ENCODE results near the gene DUS1L. TPM values are rescaled to one million over a fixed set of nuclear protein-coding genes. Genes with fewer than 3 reads are reported as not detected.

Gene DUS1L
- polyA plus RNA-seq, 1 of the 3 experiments (the other 2 are of a cell fraction) = 163 TPM

DNA sequence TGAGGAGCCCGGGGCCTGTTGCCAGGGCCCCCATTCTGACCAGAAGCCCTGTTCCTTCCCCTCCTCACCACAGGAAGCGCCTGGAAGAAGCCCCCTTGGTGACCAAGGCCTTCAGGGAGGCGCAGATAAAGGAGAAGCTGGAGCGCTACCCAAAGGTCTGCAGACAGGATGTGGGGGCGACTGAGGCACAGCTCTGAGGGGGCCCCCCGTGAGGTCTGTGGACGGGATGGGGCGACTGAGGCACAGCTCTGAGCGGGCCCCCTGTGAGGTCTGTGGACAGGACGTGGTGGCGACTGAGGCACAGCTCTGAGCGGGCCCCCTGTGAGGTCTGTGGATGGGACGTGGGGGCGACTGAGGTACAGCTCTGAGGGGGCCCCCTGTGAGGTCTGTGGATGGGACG, 56.2 kb downstream of the DUS1L start:
- no peak overlapping the region for H3K4me2 ChIP-seq
- H4K20me1 ChIP-seq (ENCODE audit: insufficient read depth) = no peaks in the 10 kb centered on the region
- no peaks in the 10 kb centered on the region for H3K9me2 ChIP-seq
- CTCF ChIA-PET = interaction anchor here (6.6 to 35.7 kb wide), 2 partner anchors 12 to 43 kb away, joined by 68 to 1216 read pairs; partner anchors contain the start of genes CENPX, LRRC45 and NOTUM
- H3K4me3 ChIP-seq (ENCODE audit: low read depth in 2 of 2, low read length in 1 of 2) = no peak overlapping the region
- no peaks in the 10 kb centered on the region for H3K27me3 ChIP-seq (ENCODE audit: insufficient read depth)
- 96% methylated on average over 14 of the region's 15 CpGs for WGBS (ENCODE audit: low lambda C conversion rate)
- peaks cover 5% of the 10 kb centered on the region; the same call in 1 of the 2 replicates for H3K79me2 ChIP-seq (ENCODE audit: insufficient read depth)
- peaks cover 1% of the 10 kb centered on the region for H3F3A ChIP-seq (replicated peaks; ENCODE audit: insufficient read depth)
- no peak for DNase-seq
- H3K9ac ChIP-seq = no peak overlapping the region
- no peaks in the 10 kb centered on the region for H3K36me3 ChIP-seq (replicated peaks in 1 of 2; ENCODE audit: control insufficient read depth in 1 of 2, insufficient read depth in 2 of 2, low read length in 1 of 2)
- POLR2A ChIA-PET = interaction anchor here (0.6 kb wide), 1 partner anchor 31 kb away, joined by 4 read pairs; no protein-coding TSS in a partner anchor
- no peak overlapping the region for H2AFZ ChIP-seq (ENCODE audit: low read depth)
- TF ChIP-seq, protein P1, sequence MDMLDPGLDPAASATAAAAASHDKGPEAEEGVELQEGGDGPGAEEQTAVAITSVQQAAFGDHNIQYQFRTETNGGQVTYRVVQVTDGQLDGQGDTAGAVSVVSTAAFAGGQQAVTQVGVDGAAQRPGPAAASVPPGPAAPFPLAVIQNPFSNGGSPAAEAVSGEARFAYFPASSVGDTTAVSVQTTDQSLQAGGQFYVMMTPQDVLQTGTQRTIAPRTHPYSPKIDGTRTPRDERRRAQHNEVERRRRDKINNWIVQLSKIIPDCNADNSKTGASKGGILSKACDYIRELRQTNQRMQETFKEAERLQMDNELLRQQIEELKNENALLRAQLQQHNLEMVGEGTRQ (IDR thresholded peaks at IDR 0.05; ENCODE audit: borderline replicate concordance, low read depth, low read length) = no peak
- no peak for TF ChIP-seq RCOR1 (IDR thresholded peaks at IDR 0.05; ENCODE audit: low read length)
- H3K27ac ChIP-seq (ENCODE audit: low read depth in 2 of 2, low read length in 1 of 2) = no peak overlapping the region
- H3K9me3 ChIP-seq = no peaks in the 10 kb centered on the region
- peaks cover 27 to 34% of the 10 kb centered on the region in 2 experiments; a peak in 3 of 4 replicates for H3K4me1 ChIP-seq (ENCODE audit: control insufficient read depth in 1 of 2, insufficient read depth in 2 of 2, low read depth in 1 of 2, low read length in 1 of 2)

DNA sequence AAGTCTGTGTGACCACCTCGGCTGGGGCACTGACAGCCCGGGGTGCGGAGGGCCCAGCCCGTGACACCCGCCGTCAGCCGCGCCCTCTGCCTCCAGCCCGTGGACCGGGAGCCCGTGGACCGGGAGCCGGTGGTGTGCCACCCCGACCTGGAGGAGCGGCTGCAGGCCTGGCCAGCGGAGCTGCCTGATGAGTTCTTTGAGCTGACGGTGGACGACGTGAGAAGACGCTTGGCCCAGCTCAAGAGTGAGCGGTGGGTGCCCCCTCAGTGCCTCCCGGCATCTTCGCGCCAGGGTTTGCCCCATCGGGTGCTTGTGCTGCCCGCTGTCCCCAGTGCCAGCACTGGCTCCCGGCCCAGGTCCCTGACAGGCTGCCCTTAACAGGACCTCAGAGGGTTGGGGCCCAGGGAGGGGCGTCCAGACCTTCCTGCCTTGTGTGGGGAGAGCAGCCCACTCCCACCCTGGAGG, 56.6 kb downstream of the DUS1L start:
- peaks cover 5% of the 10 kb centered on the region; the same call in 1 of the 2 replicates for H3K79me2 ChIP-seq (ENCODE audit: insufficient read depth)
- ChIA-PET POLR2A (no interaction called here), CTCF (interaction anchor here (0.7 to 35.7 kb wide), 4 partner anchors 13 to 43 kb away, joined by 3 to 1216 read pairs (median 36); partner anchors contain the start of genes CENPX, LRRC45 and NOTUM)
- H3K9me2 ChIP-seq = no peaks in the 10 kb centered on the region
- peaks cover 6% of the 10 kb centered on the region for H3F3A ChIP-seq (replicated peaks; ENCODE audit: insufficient read depth)
- no peak overlapping the region for H3K27ac ChIP-seq (ENCODE audit: low read depth in 2 of 2, low read length in 1 of 2)
- no peaks in the 10 kb centered on the region for H3K9me3 ChIP-seq
- H4K20me1 ChIP-seq (ENCODE audit: insufficient read depth) = no peaks in the 10 kb centered on the region
- no peak overlapping the region for H3K9ac ChIP-seq
- H3K36me3 ChIP-seq (replicated peaks in 1 of 2; ENCODE audit: control insufficient read depth in 1 of 2, insufficient read depth in 2 of 2, low read length in 1 of 2) = no peaks in the 10 kb centered on the region
- no peaks in the 10 kb centered on the region for H3K27me3 ChIP-seq (ENCODE audit: insufficient read depth)
- no peak overlapping the region for H3K4me2 ChIP-seq
- peaks cover 29 to 31% of the 10 kb centered on the region in 2 experiments; a peak in 3 of 4 replicates for H3K4me1 ChIP-seq (ENCODE audit: control insufficient read depth in 1 of 2, insufficient read depth in 2 of 2, low read depth in 1 of 2, low read length in 1 of 2)
- TF ChIP-seq NFIC (IDR thresholded peaks at IDR 0.05; ENCODE audit: borderline replicate concordance) = no peak
- TF ChIP-seq FOSL2 (IDR thresholded peaks at IDR 0.05; ENCODE audit: borderline replicate concordance, low read depth) = no peak
- TF ChIP-seq, protein P2, sequence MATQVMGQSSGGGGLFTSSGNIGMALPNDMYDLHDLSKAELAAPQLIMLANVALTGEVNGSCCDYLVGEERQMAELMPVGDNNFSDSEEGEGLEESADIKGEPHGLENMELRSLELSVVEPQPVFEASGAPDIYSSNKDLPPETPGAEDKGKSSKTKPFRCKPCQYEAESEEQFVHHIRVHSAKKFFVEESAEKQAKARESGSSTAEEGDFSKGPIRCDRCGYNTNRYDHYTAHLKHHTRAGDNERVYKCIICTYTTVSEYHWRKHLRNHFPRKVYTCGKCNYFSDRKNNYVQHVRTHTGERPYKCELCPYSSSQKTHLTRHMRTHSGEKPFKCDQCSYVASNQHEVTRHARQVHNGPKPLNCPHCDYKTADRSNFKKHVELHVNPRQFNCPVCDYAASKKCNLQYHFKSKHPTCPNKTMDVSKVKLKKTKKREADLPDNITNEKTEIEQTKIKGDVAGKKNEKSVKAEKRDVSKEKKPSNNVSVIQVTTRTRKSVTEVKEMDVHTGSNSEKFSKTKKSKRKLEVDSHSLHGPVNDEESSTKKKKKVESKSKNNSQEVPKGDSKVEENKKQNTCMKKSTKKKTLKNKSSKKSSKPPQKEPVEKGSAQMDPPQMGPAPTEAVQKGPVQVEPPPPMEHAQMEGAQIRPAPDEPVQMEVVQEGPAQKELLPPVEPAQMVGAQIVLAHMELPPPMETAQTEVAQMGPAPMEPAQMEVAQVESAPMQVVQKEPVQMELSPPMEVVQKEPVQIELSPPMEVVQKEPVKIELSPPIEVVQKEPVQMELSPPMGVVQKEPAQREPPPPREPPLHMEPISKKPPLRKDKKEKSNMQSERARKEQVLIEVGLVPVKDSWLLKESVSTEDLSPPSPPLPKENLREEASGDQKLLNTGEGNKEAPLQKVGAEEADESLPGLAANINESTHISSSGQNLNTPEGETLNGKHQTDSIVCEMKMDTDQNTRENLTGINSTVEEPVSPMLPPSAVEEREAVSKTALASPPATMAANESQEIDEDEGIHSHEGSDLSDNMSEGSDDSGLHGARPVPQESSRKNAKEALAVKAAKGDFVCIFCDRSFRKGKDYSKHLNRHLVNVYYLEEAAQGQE (IDR thresholded peaks at IDR 0.05; ENCODE audit: low read depth, low read length) = no peak
- TF ChIP-seq, protein P3, sequence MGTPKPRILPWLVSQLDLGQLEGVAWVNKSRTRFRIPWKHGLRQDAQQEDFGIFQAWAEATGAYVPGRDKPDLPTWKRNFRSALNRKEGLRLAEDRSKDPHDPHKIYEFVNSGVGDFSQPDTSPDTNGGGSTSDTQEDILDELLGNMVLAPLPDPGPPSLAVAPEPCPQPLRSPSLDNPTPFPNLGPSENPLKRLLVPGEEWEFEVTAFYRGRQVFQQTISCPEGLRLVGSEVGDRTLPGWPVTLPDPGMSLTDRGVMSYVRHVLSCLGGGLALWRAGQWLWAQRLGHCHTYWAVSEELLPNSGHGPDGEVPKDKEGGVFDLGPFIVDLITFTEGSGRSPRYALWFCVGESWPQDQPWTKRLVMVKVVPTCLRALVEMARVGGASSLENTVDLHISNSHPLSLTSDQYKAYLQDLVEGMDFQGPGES (IDR thresholded peaks at IDR 0.05; ENCODE audit: low read depth, low read length) = no peak
- TF ChIP-seq, protein P4, sequence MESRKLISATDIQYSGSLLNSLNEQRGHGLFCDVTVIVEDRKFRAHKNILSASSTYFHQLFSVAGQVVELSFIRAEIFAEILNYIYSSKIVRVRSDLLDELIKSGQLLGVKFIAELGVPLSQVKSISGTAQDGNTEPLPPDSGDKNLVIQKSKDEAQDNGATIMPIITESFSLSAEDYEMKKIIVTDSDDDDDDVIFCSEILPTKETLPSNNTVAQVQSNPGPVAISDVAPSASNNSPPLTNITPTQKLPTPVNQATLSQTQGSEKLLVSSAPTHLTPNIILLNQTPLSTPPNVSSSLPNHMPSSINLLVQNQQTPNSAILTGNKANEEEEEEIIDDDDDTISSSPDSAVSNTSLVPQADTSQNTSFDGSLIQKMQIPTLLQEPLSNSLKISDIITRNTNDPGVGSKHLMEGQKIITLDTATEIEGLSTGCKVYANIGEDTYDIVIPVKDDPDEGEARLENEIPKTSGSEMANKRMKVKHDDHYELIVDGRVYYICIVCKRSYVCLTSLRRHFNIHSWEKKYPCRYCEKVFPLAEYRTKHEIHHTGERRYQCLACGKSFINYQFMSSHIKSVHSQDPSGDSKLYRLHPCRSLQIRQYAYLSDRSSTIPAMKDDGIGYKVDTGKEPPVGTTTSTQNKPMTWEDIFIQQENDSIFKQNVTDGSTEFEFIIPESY (IDR thresholded peaks at IDR 0.05; ENCODE audit: borderline replicate concordance, low read depth) = no peak
- TF ChIP-seq EP300 (IDR thresholded peaks at IDR 0.05; ENCODE audit: borderline replicate concordance in 1 of 2, low read depth in 1 of 2, low read length in 1 of 2) = no peak
- TF ChIP-seq, protein P5, sequence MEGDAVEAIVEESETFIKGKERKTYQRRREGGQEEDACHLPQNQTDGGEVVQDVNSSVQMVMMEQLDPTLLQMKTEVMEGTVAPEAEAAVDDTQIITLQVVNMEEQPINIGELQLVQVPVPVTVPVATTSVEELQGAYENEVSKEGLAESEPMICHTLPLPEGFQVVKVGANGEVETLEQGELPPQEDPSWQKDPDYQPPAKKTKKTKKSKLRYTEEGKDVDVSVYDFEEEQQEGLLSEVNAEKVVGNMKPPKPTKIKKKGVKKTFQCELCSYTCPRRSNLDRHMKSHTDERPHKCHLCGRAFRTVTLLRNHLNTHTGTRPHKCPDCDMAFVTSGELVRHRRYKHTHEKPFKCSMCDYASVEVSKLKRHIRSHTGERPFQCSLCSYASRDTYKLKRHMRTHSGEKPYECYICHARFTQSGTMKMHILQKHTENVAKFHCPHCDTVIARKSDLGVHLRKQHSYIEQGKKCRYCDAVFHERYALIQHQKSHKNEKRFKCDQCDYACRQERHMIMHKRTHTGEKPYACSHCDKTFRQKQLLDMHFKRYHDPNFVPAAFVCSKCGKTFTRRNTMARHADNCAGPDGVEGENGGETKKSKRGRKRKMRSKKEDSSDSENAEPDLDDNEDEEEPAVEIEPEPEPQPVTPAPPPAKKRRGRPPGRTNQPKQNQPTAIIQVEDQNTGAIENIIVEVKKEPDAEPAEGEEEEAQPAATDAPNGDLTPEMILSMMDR (IDR thresholded peaks at IDR 0.05) = no peak
- TF ChIP-seq RAD21 (IDR thresholded peaks at IDR 0.05; ENCODE audit: low read length) = no peak
- no peak for TF ChIP-seq MXI1 (IDR thresholded peaks at IDR 0.05; ENCODE audit: low read depth, low read length)
- no peak for TF ChIP-seq GABPA (IDR thresholded peaks at IDR 0.05; ENCODE audit: low read depth)
- TF ChIP-seq SIN3A (IDR thresholded peaks at IDR 0.05; ENCODE audit: borderline replicate concordance, low read depth, low read length) = no peak
- no peak for TF ChIP-seq TCF12 (IDR thresholded peaks at IDR 0.05)
- no peak for TF ChIP-seq RCOR1 (IDR thresholded peaks at IDR 0.05; ENCODE audit: low read length)
- no peak for TF ChIP-seq RXRA (IDR thresholded peaks at IDR 0.05; ENCODE audit: borderline replicate concordance, low read depth)
- TF ChIP-seq CHD2 (IDR thresholded peaks at IDR 0.05; ENCODE audit: low read length, partially characterized antibody) = no peak
- TF ChIP-seq TAF1 (IDR thresholded peaks at IDR 0.05; ENCODE audit: borderline replicate concordance, low read depth, low read length) = no peak
- WGBS (ENCODE audit: low lambda C conversion rate) = 97% methylated on average over 20 of the region's 28 CpGs
- no peak for DNase-seq
- H3K4me3 ChIP-seq (ENCODE audit: low read depth in 2 of 2, low read length in 1 of 2) = no peak overlapping the region
- H2AFZ ChIP-seq (ENCODE audit: low read depth) = no peak overlapping the region
